Measurements from ENCODE around the gene SH3D19. TPM values are rescaled to one million over a fixed set of nuclear protein-coding genes. Genes with fewer than 3 reads are reported as not detected.
"Not testable (repeated sequence)": the region's sequence is repeated elsewhere in the genome, so short reads cannot be mapped to it uniquely, and the experiment has no call there.

SH3D19 gene
- total and polyA plus RNA-seq, 9 donors: 23.5 to 41.7 (median 27.9) TPM

DNA sequence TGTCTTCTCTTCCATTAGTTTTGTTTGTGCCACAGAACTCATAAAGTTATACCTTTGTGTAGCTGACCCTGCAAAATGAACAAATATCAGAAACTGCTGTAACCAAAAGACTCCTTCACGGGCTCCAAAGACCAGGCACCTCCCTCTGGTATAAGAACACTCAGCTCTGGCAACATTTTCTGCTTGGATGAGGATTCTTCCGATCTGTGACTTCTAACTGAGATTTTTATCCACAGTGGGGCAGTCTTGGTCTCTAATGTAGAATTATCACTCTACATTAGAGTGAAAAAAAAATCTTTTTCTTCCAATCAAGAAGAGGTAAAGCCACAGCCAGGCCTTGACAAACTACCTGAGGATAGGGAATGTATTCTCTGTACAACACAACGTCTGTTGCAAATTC is 86.9 kb downstream of the SH3D19 start:
- peak; percentile 75 for DNase-seq

GRCh38 chr4:151236036-151236435 is 89.4 kb downstream of the SH3D19 start:
- H3K27ac ChIP-seq (ENCODE audit: low read length): no peak overlapping the region
- H3K36me3 ChIP-seq (ENCODE audit: control insufficient read depth, insufficient read depth, low read length): no peaks in the 10 kb centered on the region
- H3K27me3 ChIP-seq (ENCODE audit: control insufficient read depth, insufficient read depth, low read length): no peaks in the 10 kb centered on the region
- no peaks in the 10 kb centered on the region for H3K4me1 ChIP-seq (ENCODE audit: control insufficient read depth, insufficient read depth, low read length)
- H3K9me3 ChIP-seq (replicated peaks; ENCODE audit: control insufficient read depth, low read depth, low read length): no peaks in the 10 kb centered on the region
- WGBS (ENCODE audit: insufficient coverage): 95% methylated on average over 27 of the region's 27 CpGs
- H3K4me3 ChIP-seq (ENCODE audit: low read length): no peak overlapping the region
- DNase-seq: no peak

More for the DNA sequence above, 86.9 kb downstream of the SH3D19 start:
- no CpG with 5 or more reads among the region's 3 CpGs for WGBS (ENCODE audit: insufficient coverage)
- H3K27ac ChIP-seq (ENCODE audit: low read length): no peak overlapping the region
- H3K27me3 ChIP-seq (ENCODE audit: control insufficient read depth, insufficient read depth, low read length): no peaks in the 10 kb centered on the region
- H3K4me3 ChIP-seq (ENCODE audit: low read length): no peak overlapping the region
- H3K36me3 ChIP-seq (ENCODE audit: control insufficient read depth, insufficient read depth, low read length): no peaks in the 10 kb centered on the region
- no peaks in the 10 kb centered on the region for H3K4me1 ChIP-seq (ENCODE audit: control insufficient read depth, insufficient read depth, low read length)
- no peaks in the 10 kb centered on the region for H3K9me3 ChIP-seq (replicated peaks; ENCODE audit: control insufficient read depth, low read depth, low read length)

GRCh38 chr4:151235373-151235772 is 90.0 kb downstream of the SH3D19 start:
- H3K27me3 ChIP-seq (ENCODE audit: control insufficient read depth, insufficient read depth, low read length); H3K4me3 ChIP-seq (ENCODE audit: low read length); DNase-seq; H3K36me3 ChIP-seq (ENCODE audit: control insufficient read depth, insufficient read depth, low read length); H3K9me3 ChIP-seq (replicated peaks; ENCODE audit: control insufficient read depth, low read depth, low read length); H3K27ac ChIP-seq (ENCODE audit: low read length); H3K4me1 ChIP-seq (ENCODE audit: control insufficient read depth, insufficient read depth, low read length): not testable (repeated sequence)
- no CpG with 5 or more reads among the region's 1 CpG for WGBS (ENCODE audit: insufficient coverage)

DNA sequence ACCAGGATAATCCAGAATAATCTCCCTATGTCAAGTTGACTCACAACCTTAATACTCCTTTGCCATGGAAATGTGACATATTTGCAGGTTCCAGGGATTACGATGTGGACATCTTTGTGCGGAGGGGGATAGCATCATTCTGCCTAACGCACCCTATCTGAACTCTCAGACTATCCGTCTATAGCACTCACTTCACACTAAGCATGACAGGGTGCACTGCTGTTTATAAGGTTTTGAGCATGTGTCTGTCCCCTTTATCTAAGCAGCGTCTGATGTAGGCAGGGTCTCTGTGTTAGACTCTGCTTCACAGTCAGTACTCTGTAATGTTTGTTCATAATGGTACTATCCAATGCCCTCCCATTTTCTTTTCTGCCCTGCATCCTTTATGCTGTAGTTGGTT is 91.8 kb downstream of the SH3D19 start:
- Histone ChIP-seq H3K27me3 (ENCODE audit: control insufficient read depth, insufficient read depth, low read length) (no peaks in the 10 kb centered on the region), H3K27ac (ENCODE audit: low read length) (no peak overlapping the region), H3K4me1 (ENCODE audit: control insufficient read depth, insufficient read depth, low read length) (no peaks in the 10 kb centered on the region), H3K9me3 (replicated peaks; ENCODE audit: control insufficient read depth, low read depth, low read length) (no peaks in the 10 kb centered on the region), H3K4me3 (ENCODE audit: low read length) (no peak overlapping the region), H3K36me3 (ENCODE audit: control insufficient read depth, insufficient read depth, low read length) (no peaks in the 10 kb centered on the region)
- no CpG with 5 or more reads among the region's 5 CpGs for WGBS (ENCODE audit: insufficient coverage)
- no peak for DNase-seq

DNA sequence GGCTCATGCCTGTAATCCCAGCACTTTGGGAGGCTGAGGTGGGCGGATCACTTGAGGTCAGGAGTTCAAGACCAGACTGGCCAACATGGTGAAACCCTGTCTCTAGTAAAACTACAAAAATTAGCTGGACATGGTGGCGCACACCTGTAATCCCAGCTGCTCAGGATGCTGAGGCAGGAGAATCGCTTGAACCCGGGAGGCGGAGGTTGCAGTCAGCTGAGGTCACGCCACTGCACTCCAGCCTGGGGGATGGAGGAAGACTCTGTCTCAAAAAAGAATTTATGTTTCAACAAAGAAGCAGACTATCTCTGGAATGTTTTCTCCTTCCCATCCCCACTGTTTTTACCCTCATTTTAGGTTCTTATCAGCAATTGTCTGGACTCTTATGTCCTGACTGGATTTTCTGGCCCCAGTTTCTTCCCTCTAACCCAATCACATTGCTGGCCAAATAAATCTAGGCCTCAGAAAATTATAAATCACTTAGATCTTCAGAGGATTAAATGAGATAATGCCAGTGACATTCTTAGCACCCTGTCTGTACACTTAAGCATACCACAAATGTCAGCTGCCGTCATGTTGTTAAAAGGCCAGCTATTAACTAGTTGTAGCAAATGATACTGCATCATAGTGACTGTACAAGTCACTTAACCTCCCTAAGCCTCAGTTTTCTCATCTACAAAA is 93.3 kb downstream of the SH3D19 start:
- WGBS (ENCODE audit: insufficient coverage): 79% methylated on average over 3 of the region's 7 CpGs
- H3K27ac ChIP-seq (ENCODE audit: low read length): no peak overlapping the region
- no peaks in the 10 kb centered on the region for H3K27me3 ChIP-seq (ENCODE audit: control insufficient read depth, insufficient read depth, low read length)
- no peak for DNase-seq
- no peak overlapping the region for H3K4me3 ChIP-seq (ENCODE audit: low read length)
- no peaks in the 10 kb centered on the region for H3K9me3 ChIP-seq (replicated peaks; ENCODE audit: control insufficient read depth, low read depth, low read length)
- no peaks in the 10 kb centered on the region for H3K4me1 ChIP-seq (ENCODE audit: control insufficient read depth, insufficient read depth, low read length)
- no peaks in the 10 kb centered on the region for H3K36me3 ChIP-seq (ENCODE audit: control insufficient read depth, insufficient read depth, low read length)

GRCh38 chr4:151228189-151229119 is 97.0 kb downstream of the SH3D19 start:
- H3K4me1 ChIP-seq (ENCODE audit: control insufficient read depth, insufficient read depth, low read length): no peaks in the 10 kb centered on the region
- H3K4me3 ChIP-seq (ENCODE audit: low read length): no peak overlapping the region
- no CpG with 5 or more reads among the region's 6 CpGs for WGBS (ENCODE audit: insufficient coverage)
- DNase-seq: peak; percentile 95
- H3K9me3 ChIP-seq (replicated peaks; ENCODE audit: control insufficient read depth, low read depth, low read length): no peaks in the 10 kb centered on the region
- H3K27me3 ChIP-seq (ENCODE audit: control insufficient read depth, insufficient read depth, low read length): no peaks in the 10 kb centered on the region
- H3K36me3 ChIP-seq (ENCODE audit: control insufficient read depth, insufficient read depth, low read length): no peaks in the 10 kb centered on the region
- H3K27ac ChIP-seq (ENCODE audit: low read length): peak overlapping the region; percentile 94

GRCh38 chr4:151227731-151228130 is 97.7 kb downstream of the SH3D19 start:
- Histone ChIP-seq H3K4me3 (ENCODE audit: low read length) (peak overlapping the region; percentile 20), H3K27me3 (ENCODE audit: control insufficient read depth, insufficient read depth, low read length) (no peaks in the 10 kb centered on the region), H3K9me3 (replicated peaks; ENCODE audit: control insufficient read depth, low read depth, low read length) (no peaks in the 10 kb centered on the region), H3K36me3 (ENCODE audit: control insufficient read depth, insufficient read depth, low read length) (no peaks in the 10 kb centered on the region), H3K27ac (ENCODE audit: low read length) (peak overlapping the region; percentile 94), H3K4me1 (ENCODE audit: control insufficient read depth, insufficient read depth, low read length) (no peaks in the 10 kb centered on the region)
- DNase-seq: peak; percentile 97
- no CpG with 5 or more reads among the region's 3 CpGs for WGBS (ENCODE audit: insufficient coverage)

DNA sequence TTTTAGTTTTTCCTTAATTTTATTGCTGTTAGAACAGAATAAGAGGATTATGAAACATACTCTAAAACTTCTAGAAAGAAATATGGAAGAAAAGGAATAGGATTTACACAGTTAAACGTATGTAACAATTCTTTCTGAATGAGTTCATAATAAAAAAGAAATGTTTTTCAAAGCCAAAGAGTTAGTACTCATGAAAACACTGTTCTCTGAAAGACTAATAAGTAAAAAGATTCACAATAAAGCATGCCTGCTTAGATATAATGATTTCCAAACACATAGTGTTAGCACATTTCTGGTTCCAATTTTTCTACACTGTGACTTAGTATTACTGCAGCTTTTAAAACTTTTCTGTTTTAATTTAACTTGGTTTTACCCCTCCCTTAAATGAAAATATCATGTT is 98.2 kb downstream of the SH3D19 start:
- Histone ChIP-seq H3K27ac (ENCODE audit: low read length) (peak overlapping the region; percentile 94), H3K4me1 (ENCODE audit: control insufficient read depth, insufficient read depth, low read length) (no peaks in the 10 kb centered on the region), H3K4me3 (ENCODE audit: low read length) (peak overlapping the region; percentile 20), H3K9me3 (replicated peaks; ENCODE audit: control insufficient read depth, low read depth, low read length) (no peaks in the 10 kb centered on the region), H3K36me3 (ENCODE audit: control insufficient read depth, insufficient read depth, low read length) (no peaks in the 10 kb centered on the region), H3K27me3 (ENCODE audit: control insufficient read depth, insufficient read depth, low read length) (no peaks in the 10 kb centered on the region)
- no CpG with 5 or more reads among the region's 1 CpG for WGBS (ENCODE audit: insufficient coverage)
- peak; percentile 41 for DNase-seq

DNA sequence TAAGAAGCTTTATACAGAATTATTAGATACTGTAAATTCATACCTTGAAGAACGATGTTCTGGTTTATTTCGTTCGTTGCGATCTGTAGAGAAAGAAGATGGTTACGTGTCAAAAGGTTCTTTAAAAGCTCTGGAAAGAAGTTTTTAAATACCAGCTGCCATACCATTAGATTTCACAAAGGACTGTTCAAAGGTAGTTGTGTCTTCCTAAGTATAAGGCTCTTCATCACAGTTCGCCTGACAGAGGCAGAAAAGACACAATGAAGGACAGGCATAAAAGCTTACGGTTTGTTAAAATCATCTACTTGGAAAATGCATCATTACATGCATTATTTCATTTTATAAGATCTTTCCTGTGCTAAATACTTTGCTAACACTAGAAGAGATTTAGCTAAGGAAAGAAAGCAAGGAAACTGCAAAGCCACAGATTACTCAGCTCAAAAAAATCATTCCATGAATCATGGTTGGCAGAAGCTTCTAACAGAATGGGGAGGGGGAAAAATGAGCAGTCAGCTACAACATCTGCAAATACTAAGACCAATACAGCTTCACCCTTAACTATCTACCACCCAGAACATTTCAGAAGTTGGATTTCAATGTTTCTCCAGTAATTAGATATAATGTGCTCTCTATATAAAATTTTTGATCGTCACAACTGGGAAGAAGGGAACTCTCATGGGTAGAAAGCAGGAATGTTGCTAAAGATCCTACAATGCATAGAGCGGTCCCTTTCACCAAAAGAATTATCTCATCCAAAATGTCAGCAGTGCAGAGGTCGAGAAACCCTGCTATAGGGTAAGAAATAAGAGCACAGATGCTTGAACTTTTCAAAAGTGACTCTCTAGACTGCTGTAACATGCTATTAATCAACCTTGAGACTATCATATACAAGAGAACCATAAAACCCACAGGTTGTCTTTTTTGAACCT is 99.1 kb downstream of the SH3D19 start:
- H3K27ac ChIP-seq (ENCODE audit: low read length): peak overlapping the region; percentile 94
- no peaks in the 10 kb centered on the region for H3K27me3 ChIP-seq (ENCODE audit: control insufficient read depth, insufficient read depth, low read length)
- H3K9me3 ChIP-seq (replicated peaks; ENCODE audit: control insufficient read depth, low read depth, low read length): no peaks in the 10 kb centered on the region
- whole genome bisulfite sequencing (ENCODE audit: insufficient coverage): no CpG with 5 or more reads among the region's 10 CpGs
- no peaks in the 10 kb centered on the region for H3K4me1 ChIP-seq (ENCODE audit: control insufficient read depth, insufficient read depth, low read length)
- peak overlapping the region; percentile 36 for H3K4me3 ChIP-seq (ENCODE audit: low read length)
- no peaks in the 10 kb centered on the region for H3K36me3 ChIP-seq (ENCODE audit: control insufficient read depth, insufficient read depth, low read length)
- DNase-seq: peak; percentile 98
